Mesothelial cell of epicardium (in vitro differentiated cells): Measurements from ENCODE around the gene LBHD2. TPM values are rescaled to one million over a fixed set of nuclear protein-coding genes. Genes with fewer than 3 reads are reported as not detected.

Experiments
- DNase-seq, 2 experiments: peaks; one replicate each; pipeline ENCODE4 v3.0.0; 2021; ENCODE audit warnings: low spot score in 2 of 2; ENCODE audit not compliant: unreplicated experiment in 2 of 2
- H3K27ac Mint-ChIP-seq: 2 replicates; pipeline ENCODE4 v1.8.0; 2021; ENCODE audit warnings: mixed read lengths
- H3K27me3 Mint-ChIP-seq: 2 replicates; pipeline ENCODE4 v1.8.0; 2021; ENCODE audit warnings: low read depth, mixed read lengths
- H3K36me3 Mint-ChIP-seq: 2 replicates; pipeline ENCODE4 v1.8.0; 2021; ENCODE audit warnings: mixed read lengths
- H3K4me1 Mint-ChIP-seq: 2 replicates; pipeline ENCODE4 v1.8.0; 2021; ENCODE audit warnings: mixed read lengths
- H3K4me3 Mint-ChIP-seq: 2 replicates; pipeline ENCODE4 v1.8.0; 2021; ENCODE audit warnings: mild to moderate bottlenecking, moderate library complexity, mixed read lengths
- H3K9me3 Mint-ChIP-seq: 2 replicates; pipeline ENCODE4 v1.8.0; 2021; ENCODE audit warnings: mixed read lengths
- total RNA-seq: library from RNA; stranded (reverse); gene quantifications from 3 replicates; pipeline ENCODE4 v1.2.1, GENCODE V29; 2021
- TF ChIP-seq, protein P1 (sequence below): fragments of 200-600 bp; sonication (generic); IDR thresholded peaks from one replicate; pipeline ENCODE4 v1.5.0; 2021; ENCODE audit warnings: antibody characterized with exemption; ENCODE audit not compliant: unreplicated experiment

The LBHD2 gene
- total RNA-seq, 1 donor from 2014 or later = not detected

GRCh38 chr14:103103461-103104388 is 19.7 kb downstream of the LBHD2 start:
- Mint-ChIP-seq H3K9me3 (no peaks in the 10 kb centered on the region), H3K27me3 (peaks cover 17% of the 10 kb centered on the region), H3K4me3 (no peak overlapping the region), H3K4me1 (peaks cover 13% of the 10 kb centered on the region), H3K27ac (no peak overlapping the region), H3K36me3 (no peaks in the 10 kb centered on the region)
- DNase-seq = no peak
- TF ChIP-seq, protein P1, sequence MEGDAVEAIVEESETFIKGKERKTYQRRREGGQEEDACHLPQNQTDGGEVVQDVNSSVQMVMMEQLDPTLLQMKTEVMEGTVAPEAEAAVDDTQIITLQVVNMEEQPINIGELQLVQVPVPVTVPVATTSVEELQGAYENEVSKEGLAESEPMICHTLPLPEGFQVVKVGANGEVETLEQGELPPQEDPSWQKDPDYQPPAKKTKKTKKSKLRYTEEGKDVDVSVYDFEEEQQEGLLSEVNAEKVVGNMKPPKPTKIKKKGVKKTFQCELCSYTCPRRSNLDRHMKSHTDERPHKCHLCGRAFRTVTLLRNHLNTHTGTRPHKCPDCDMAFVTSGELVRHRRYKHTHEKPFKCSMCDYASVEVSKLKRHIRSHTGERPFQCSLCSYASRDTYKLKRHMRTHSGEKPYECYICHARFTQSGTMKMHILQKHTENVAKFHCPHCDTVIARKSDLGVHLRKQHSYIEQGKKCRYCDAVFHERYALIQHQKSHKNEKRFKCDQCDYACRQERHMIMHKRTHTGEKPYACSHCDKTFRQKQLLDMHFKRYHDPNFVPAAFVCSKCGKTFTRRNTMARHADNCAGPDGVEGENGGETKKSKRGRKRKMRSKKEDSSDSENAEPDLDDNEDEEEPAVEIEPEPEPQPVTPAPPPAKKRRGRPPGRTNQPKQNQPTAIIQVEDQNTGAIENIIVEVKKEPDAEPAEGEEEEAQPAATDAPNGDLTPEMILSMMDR = no peak

DNA sequence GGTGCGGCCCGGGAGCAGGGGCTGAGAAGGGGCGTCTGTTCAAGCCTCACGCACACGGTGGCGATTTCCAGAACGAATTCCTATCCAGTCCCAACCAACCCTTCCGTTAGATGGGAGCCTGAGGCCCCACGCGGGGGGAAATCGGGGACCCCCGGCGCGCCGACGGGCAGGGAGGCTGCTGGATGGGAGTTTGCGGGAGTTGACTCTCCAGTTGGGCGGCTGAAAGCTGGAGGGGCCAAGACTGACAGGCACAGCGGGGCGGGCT is 20.3 kb downstream of the LBHD2 start:
- peaks cover 15% of the 10 kb centered on the region for H3K4me1 Mint-ChIP-seq
- peaks cover 17% of the 10 kb centered on the region for H3K27me3 Mint-ChIP-seq
- TF ChIP-seq, protein P1 = no peak
- H3K27ac Mint-ChIP-seq = no peak overlapping the region
- no peaks in the 10 kb centered on the region for H3K36me3 Mint-ChIP-seq
- no peak for DNase-seq
- H3K4me3 Mint-ChIP-seq = no peak overlapping the region
- H3K9me3 Mint-ChIP-seq = no peaks in the 10 kb centered on the region

DNA sequence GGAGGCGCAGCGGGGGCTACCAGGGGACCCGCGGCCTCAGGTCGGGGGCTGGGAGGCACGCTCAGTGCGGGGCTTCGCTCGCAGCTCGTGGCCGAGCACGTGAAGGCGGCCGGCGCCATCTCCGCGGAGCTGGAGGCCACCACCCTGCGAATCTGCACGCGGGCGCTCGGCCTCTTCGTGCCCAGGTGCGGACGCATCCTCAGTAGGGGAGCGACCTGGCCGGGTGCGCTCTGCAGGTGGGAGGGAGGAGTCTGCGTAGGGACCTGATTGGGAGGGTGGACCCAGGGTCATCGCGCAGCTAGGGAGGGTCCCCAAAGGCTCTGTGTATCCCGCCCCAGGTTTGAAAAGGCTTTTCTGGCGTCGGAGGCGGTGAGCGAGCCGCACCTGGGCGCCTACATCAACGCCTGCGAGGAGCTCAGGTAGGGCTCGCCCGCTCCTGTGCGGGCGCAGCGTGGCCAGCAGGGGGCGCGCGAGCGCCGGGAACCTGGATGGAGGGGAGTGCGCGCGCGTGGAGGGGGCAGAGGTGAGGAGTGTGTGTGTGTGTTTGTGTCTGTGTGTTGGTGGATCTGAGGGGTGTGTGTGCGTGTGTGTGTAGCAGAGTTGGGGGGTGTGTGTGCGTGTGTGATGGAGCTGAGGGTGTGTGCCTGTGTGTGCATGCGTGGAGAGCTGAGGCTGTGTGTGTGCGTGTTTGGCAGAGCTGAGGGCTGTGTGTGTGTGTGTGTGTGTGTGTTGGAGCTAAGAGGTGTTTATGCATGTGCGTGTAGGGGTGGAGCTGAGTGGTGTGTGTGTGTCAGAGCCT is 20.8 kb downstream of the LBHD2 start:
- DNase-seq = peak; percentile 69 to 89
- Mint-ChIP-seq H3K9me3 (no peaks in the 10 kb centered on the region), H3K27ac (peak overlapping the region; percentile 35), H3K36me3 (no peaks in the 10 kb centered on the region), H3K4me3 (peak overlapping the region; percentile 20), H3K4me1 (peaks cover 18% of the 10 kb centered on the region), H3K27me3 (peaks cover 17% of the 10 kb centered on the region)
- TF ChIP-seq, protein P1 = peak; percentile 96

DNA sequence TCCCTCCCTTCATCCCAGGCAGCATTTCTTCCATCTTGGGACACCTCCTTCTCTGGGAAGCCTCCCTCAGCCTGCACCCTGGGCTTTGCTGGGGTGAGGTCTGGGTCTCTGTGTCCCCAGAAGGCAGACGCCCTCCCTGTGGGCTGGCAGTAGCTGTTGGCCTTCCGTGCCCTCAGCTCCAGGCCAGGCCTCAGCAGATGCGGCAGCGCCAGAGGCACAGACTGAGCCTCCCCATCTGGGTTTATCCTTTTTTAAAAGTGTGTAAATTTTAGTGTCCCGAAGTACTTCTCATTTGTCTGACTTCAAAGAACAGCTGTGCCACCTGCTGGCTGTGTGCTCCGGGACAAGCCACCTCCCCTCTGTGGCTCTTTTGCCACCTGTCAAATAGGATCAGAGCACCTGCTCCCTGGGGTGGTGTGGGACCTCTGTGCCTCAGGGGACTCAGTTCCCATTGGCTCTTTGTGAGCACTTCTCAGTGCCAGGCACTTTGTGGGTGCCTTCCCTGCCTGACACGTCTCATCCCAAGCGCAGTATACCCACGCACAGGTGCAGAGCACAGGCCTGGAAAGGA is 21.7 kb downstream of the LBHD2 start:
- TF ChIP-seq, protein P1 = no peak
- Mint-ChIP-seq H3K36me3 (no peaks in the 10 kb centered on the region), H3K9me3 (no peaks in the 10 kb centered on the region), H3K27me3 (peaks cover 18% of the 10 kb centered on the region), H3K4me1 (peaks cover 26% of the 10 kb centered on the region), H3K4me3 (no peak overlapping the region), H3K27ac (no peak overlapping the region)
- no peak for DNase-seq

DNA sequence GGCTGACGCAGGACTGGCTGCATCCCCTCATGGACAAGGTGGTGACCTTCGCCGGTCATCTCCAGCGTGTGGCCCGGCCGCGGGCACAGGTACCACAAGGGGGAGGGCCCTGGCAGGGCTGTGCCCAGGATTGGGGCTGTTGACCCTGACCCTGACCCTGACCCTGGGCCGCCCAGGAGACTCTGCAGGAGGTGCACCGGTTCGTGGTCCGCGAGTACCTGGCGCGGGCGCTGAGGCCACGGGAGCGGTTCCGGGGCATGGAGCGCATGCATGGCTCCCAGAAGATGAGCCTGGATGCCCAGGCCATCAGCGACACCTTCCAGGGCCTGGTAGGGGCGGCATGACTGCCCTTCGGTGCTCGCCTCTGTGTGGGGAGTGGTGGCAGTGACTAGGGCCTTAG is 23.4 kb downstream of the LBHD2 start:
- no peaks in the 10 kb centered on the region for H3K36me3 Mint-ChIP-seq
- H3K4me3 Mint-ChIP-seq = no peak overlapping the region
- H3K27ac Mint-ChIP-seq = no peak overlapping the region
- H3K27me3 Mint-ChIP-seq = peaks cover 17% of the 10 kb centered on the region
- TF ChIP-seq, protein P1 = no peak
- no peak for DNase-seq
- H3K4me1 Mint-ChIP-seq = peaks cover 34% of the 10 kb centered on the region
- H3K9me3 Mint-ChIP-seq = no peaks in the 10 kb centered on the region
